UCSD-AML1 (cell line): ENCODE data around the gene COL1A2.

Experiments used
- DNase-seq: peaks from one replicate; lab custom pipeline; 2025; ENCODE audit not compliant: unreplicated experiment; lab: John Stamatoyannopoulos, UW

The COL1A2 gene

DNA sequence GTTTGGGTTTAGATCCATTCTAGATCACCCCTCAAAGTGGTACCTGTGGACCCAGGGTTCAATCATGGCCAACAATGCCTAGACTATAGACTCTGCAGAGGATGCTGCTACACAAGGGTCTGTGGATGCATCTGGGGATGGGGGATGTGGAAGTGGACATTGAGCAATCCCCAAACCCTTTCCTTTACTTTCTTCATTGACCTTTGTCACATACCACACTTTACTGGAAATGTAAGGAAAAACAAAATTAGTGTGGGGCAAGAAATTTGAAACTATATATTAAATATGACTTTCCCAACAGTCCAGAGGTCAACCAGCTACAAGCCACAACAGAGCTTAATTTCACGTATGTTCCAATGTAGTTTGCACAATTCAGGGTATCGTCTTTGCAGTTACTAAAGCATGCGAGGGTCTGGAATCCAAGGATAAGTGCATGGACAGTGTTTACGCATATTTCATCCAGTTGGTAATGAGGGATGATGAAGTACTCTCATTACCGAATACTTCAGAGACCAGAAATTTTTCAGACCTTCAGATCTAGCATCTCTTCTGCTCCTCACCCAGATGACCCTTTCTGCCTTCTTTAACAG lies 81.7 kb downstream of the COL1A2 start:
- no peak for DNase-seq

DNA sequence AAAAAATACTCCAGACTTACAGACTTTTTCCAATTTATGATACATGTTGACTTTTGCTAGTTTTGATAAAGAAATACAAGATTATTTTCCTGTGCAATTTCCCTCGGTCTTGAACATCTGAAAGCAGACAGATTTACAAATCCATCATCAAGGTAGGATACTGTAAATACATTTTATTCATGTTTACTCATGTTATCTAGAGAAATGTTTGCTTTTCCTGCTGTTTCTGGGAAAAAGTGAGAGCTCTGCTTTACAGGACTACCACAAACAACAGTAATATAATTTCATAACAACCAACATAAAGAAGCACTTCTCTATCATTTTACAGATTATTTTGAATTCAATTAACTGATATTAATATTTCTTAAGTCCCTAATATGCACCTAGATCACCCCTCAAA lies 83.2 kb downstream of the COL1A2 start:
- no peak for DNase-seq

DNA sequence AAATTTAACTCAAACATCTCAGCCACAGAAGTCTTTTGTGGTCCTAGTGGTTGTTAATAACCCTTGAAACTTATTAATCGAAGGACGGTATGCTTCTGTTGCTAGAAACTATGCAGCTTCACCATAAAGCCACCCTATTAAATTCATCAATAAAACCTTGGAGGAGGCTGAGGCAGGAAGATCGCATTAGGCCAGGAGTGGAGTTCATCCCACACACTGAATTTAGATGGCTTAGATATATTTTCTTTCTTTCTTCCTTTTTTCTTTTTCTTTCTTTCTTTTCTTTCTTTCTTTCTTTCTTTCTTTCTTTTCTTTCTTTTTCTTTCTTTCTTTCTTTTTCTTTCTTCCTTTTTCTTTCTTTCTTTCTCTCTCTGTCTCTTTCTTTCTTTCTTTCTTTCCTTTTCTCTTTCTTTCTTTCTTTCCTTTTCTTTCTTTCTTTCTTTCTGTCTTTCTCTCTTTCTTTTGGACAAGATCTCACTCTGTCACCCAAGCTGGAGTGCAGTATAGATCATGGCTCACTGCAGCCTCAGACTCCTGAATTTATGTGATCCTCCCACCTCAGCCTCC lies 84.0 kb downstream of the COL1A2 start:
- no peak for DNase-seq
